Endodermal cell (in vitro differentiated cells): ENCODE measurements around the gene KCNJ11. TPM values are rescaled to one million over a fixed set of nuclear protein-coding genes. Genes with fewer than 3 reads are reported as not detected.

Source experiments
- DNase-seq: peaks from one replicate; pipeline ENCODE4 v3.0.0-alpha.2; 2017
- H3K27ac ChIP-seq: 2 replicates; pipeline ENCODE4 v1.5.1; 2013; ENCODE audit warnings: mild to moderate bottlenecking, low read depth, low read length, moderate library complexity
- H3K27me3 ChIP-seq: 2 replicates; pipeline ENCODE4 v1.6.1; 2013; ENCODE audit warnings: mild to moderate bottlenecking, low read length, moderate library complexity; ENCODE audit not compliant: insufficient read depth, control insufficient read depth, poor library complexity, severe bottlenecking
- H3K36me3 ChIP-seq: 2 replicates; pipeline ENCODE4 v1.7.0; 2013; ENCODE audit warnings: mild to moderate bottlenecking, low read length, moderate library complexity; ENCODE audit not compliant: control insufficient read depth, insufficient read depth
- H3K4me1 ChIP-seq: one replicate; pipeline ENCODE4 v1.7.0; 2013; ENCODE audit warnings: low read length; ENCODE audit not compliant: control insufficient read depth, insufficient read depth
- H3K4me3 ChIP-seq: 2 replicates; pipeline ENCODE4 v1.5.1; 2013; ENCODE audit warnings: mild to moderate bottlenecking, low read length, moderate library complexity
- H3K9ac ChIP-seq: 2 replicates; pipeline ENCODE4 v1.6.1; 2013; ENCODE audit warnings: mild to moderate bottlenecking, low read length, moderate library complexity; ENCODE audit not compliant: poor library complexity, severe bottlenecking; ENCODE audit errors: extremely low read depth
- H3K9me3 ChIP-seq: 2 replicates; pipeline ENCODE4 v1.6.1; 2013; ENCODE audit warnings: mild to moderate bottlenecking, low read length, moderate library complexity; ENCODE audit not compliant: control insufficient read depth
- H3K27ac Mint-ChIP-seq: 2 replicates; pipeline ENCODE4 v1.8.0; 2020; ENCODE audit warnings: mixed read lengths
- H3K27me3 Mint-ChIP-seq: 2 replicates; pipeline ENCODE4 v1.8.0; 2021; ENCODE audit warnings: mild to moderate bottlenecking, mixed read lengths; ENCODE audit not compliant: insufficient read depth
- H3K36me3 Mint-ChIP-seq: 2 replicates; pipeline ENCODE4 v1.8.0; 2020; ENCODE audit warnings: low read depth, mixed read lengths
- H3K4me1 Mint-ChIP-seq: 2 replicates; pipeline ENCODE4 v1.8.0; 2020; ENCODE audit warnings: mixed read lengths
- H3K4me3 Mint-ChIP-seq: 2 replicates; pipeline ENCODE4 v1.8.0; 2020; ENCODE audit warnings: mild to moderate bottlenecking, moderate library complexity, mixed read lengths
- H3K9me3 Mint-ChIP-seq: 2 replicates; pipeline ENCODE4 v1.8.0; 2020; ENCODE audit warnings: mild to moderate bottlenecking, mixed read lengths
- WGBS, 2 experiments: methylation state at CpG; one replicate each; pipeline versions ENCODE4 v1.1.5 to v1.1.7; 2013; ENCODE audit warnings: missing lambda C conversion rate in 2 of 2, mixed read lengths in 1 of 2; ENCODE audit not compliant: insufficient coverage in 1 of 2, insufficient read length in 1 of 2; 5-methylcytosine and 5-hydroxymethylcytosine counted together
- total RNA-seq, 2 donors: library from RNA; stranded (reverse); fragmentation: NEBNext Ultra II Directional in 1 of 2; extraction: Animal tissue kit (Norgen Biotek cat#: 25700) in 1 of 2; gene quantifications; 2 replicates in 1 of 2; 3 replicates in 1 of 2; pipeline ENCODE4 v1.2.1, GENCODE V29; 2021
- TF ChIP-seq, protein P1 (sequence below): fragments of 200-600 bp; sonication (generic); conservative IDR thresholded peaks from 2 replicates; pipeline ENCODE4 v1.5.0; 2021; ENCODE audit warnings: antibody characterized with exemption, mild to moderate bottlenecking

The KCNJ11 gene
- total RNA-seq, 2 donors from 2014 or later: 2.2 to 5.3 TPM

DNA sequence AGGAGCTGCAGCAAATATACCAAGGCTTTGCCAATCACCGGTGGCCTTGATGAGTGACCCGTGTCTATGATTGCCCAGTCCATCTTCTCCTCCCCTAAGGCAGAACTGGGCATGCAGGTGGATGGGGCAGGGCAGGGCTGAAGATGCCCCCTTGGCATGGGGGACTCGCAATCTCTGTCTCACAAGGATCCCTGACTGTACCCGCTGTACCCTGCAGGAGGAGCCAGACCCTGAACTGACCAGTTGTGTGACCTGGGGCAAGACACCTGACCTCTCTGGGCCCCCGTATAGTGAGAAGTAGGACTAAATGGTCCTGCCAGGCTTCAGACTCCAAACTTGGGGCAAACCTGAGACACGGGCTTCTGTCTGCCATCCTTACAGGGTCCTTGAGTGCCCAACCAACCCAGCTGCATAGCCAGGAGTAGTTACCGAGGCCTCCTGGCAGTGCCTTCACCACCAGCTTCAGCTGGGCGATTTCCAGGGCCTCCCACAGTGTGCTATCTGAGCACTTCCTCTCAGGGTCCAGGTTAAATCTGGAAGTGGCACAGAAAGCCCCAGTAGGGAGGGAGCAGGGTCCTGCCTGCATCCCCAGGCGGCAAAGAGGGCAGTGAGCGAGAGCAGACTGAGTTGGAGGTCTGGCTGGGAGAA lies 6.4 kb upstream of the KCNJ11 start:
- Histone ChIP-seq H3K27ac (no peak overlapping the region), H3K4me3 (no peak overlapping the region), H3K9ac (no peak overlapping the region), H3K27me3 (peaks cover 21% of the 10 kb centered on the region), H3K9me3 (no peaks in the 10 kb centered on the region), H3K4me1 (no peaks in the 10 kb centered on the region), H3K36me3 (no peaks in the 10 kb centered on the region)
- peaks cover 36% of the 10 kb centered on the region for H3K27me3 Mint-ChIP-seq
- no peaks in the 10 kb centered on the region for H3K4me1 Mint-ChIP-seq
- H3K4me3 Mint-ChIP-seq: no peak overlapping the region
- no peaks in the 10 kb centered on the region for H3K9me3 Mint-ChIP-seq
- no peak overlapping the region for H3K27ac Mint-ChIP-seq
- 91 to 95% methylated on average over 6 to 10 of the region's 10 CpGs for WGBS, 2 experiments
- DNase-seq: no peak
- TF ChIP-seq, protein P1, sequence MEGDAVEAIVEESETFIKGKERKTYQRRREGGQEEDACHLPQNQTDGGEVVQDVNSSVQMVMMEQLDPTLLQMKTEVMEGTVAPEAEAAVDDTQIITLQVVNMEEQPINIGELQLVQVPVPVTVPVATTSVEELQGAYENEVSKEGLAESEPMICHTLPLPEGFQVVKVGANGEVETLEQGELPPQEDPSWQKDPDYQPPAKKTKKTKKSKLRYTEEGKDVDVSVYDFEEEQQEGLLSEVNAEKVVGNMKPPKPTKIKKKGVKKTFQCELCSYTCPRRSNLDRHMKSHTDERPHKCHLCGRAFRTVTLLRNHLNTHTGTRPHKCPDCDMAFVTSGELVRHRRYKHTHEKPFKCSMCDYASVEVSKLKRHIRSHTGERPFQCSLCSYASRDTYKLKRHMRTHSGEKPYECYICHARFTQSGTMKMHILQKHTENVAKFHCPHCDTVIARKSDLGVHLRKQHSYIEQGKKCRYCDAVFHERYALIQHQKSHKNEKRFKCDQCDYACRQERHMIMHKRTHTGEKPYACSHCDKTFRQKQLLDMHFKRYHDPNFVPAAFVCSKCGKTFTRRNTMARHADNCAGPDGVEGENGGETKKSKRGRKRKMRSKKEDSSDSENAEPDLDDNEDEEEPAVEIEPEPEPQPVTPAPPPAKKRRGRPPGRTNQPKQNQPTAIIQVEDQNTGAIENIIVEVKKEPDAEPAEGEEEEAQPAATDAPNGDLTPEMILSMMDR: peak; percentile 48
- no peaks in the 10 kb centered on the region for H3K36me3 Mint-ChIP-seq

- no peak overlapping the region for H3K27ac ChIP-seq
- H3K27ac Mint-ChIP-seq: no peak overlapping the region
- H3K4me3 ChIP-seq: no peak overlapping the region
- no peak overlapping the region for H3K4me3 Mint-ChIP-seq
- no peak for DNase-seq
- no peaks in the 10 kb centered on the region for H3K9me3 ChIP-seq
- no peaks in the 10 kb centered on the region for H3K9me3 Mint-ChIP-seq
- H3K27me3 ChIP-seq: peaks cover 24% of the 10 kb centered on the region
- peaks cover 37% of the 10 kb centered on the region for H3K27me3 Mint-ChIP-seq
- 97% methylated on average over 6 of the region's 6 CpGs; no CpG with 5 or more reads in 1 of the 2 experiments for WGBS, 2 experiments
- H3K9ac ChIP-seq: no peak overlapping the region
- no peaks in the 10 kb centered on the region for H3K4me1 Mint-ChIP-seq
- H3K36me3 Mint-ChIP-seq: no peaks in the 10 kb centered on the region
- TF ChIP-seq, protein P1: no peak
- H3K36me3 ChIP-seq: no peaks in the 10 kb centered on the region
- H3K4me1 ChIP-seq: no peaks in the 10 kb centered on the region
These were observed 5.0 kb upstream of the KCNJ11 start for GRCh38 chr11:17393472-17393871.

- no peak overlapping the region for H3K27ac Mint-ChIP-seq
- no peak overlapping the region for H3K27ac ChIP-seq
- H3K36me3 Mint-ChIP-seq: no peaks in the 10 kb centered on the region
- no peaks in the 10 kb centered on the region for H3K9me3 Mint-ChIP-seq
- no peak overlapping the region for H3K4me3 ChIP-seq
- TF ChIP-seq, protein P1: no peak
- H3K9ac ChIP-seq: no peak overlapping the region
- no peaks in the 10 kb centered on the region for H3K9me3 ChIP-seq
- no peak overlapping the region for H3K4me3 Mint-ChIP-seq
- DNase-seq: peak; percentile 34
- H3K4me1 Mint-ChIP-seq: no peaks in the 10 kb centered on the region
- peaks cover 30% of the 10 kb centered on the region for H3K27me3 ChIP-seq
- no peaks in the 10 kb centered on the region for H3K36me3 ChIP-seq
- H3K4me1 ChIP-seq: no peaks in the 10 kb centered on the region
- peaks cover 41% of the 10 kb centered on the region for H3K27me3 Mint-ChIP-seq
- 91 to 95% methylated on average over 4 to 14 of the region's 14 CpGs for WGBS, 2 experiments
These were observed 4.4 kb upstream of the KCNJ11 start for GRCh38 chr11:17392872-17393271.
